BLaER1 treated with 17β-estradiol and CSF1 and Interleukin-3, amounts not matched to agents 10 nM and 100 nM (cell line): Measurements from ENCODE around the gene PPIL4.
A peak's percentile ranks its signal among the peaks of the same experiment; 100 is the strongest.

Experiments
- H3K27ac ChIP-seq, 11 experiments: shearing (Covaris generic); formaldehyde crosslinking; 2 replicates each; pipeline ENCODE4 v1.8.1; 2022
- H3K27me3 ChIP-seq, 11 experiments: shearing (Covaris generic); formaldehyde crosslinking; 2 replicates each; pipeline ENCODE4 v1.8.1; 2022
- H3K36me3 ChIP-seq, 11 experiments: shearing (Covaris generic); formaldehyde crosslinking; 2 replicates each; pipeline ENCODE4 v1.8.1; 2022
- H3K4me1 ChIP-seq, 10 experiments: shearing (Covaris generic); formaldehyde crosslinking; 2 replicates each; pipeline ENCODE4 v1.8.1; 2022
- H3K4me2 ChIP-seq, 11 experiments: shearing (Covaris generic); formaldehyde crosslinking; 2 replicates each; pipeline ENCODE4 v1.8.1; 2022
- H3K4me3 ChIP-seq, 10 experiments: shearing (Covaris generic); formaldehyde crosslinking; 2 replicates each; pipeline ENCODE4 v1.8.1; 2022
- H3K9ac ChIP-seq, 11 experiments: shearing (Covaris generic); formaldehyde crosslinking; 2 replicates each; pipeline ENCODE4 v1.8.1; 2022
- H3K9me3 ChIP-seq, 11 experiments: shearing (Covaris generic); formaldehyde crosslinking; replicated peaks in 1 of 11; 2 replicates each; pipeline ENCODE4 v1.8.1; 2022
- H4K20me1 ChIP-seq, 11 experiments: shearing (Covaris generic); formaldehyde crosslinking; 2 replicates each; pipeline ENCODE4 v1.8.1; 2022
- Cebpa-rat ChIP-seq, 11 experiments: shearing (Covaris generic); IDR thresholded peaks; 2 replicates each; pipeline ENCODE4 v1.8.1; 2022

PPIL4 gene

GRCh38 chr6:149493761-149494320 is 52.0 kb downstream of the PPIL4 start:
- Histone ChIP-seq H4K20me1 (no peaks in the 10 kb centered on the region), H3K4me1 (peaks cover 13 to 65% (median 20%) of the 10 kb centered on the region in 10 experiments), H3K27ac (peak overlapping the region in 2 of 11 experiments; percentile 5 to 25; a peak in 2 of 22 replicates), H3K9me3 (no peaks in the 10 kb centered on the region; a peak in 1 of 22 replicates), H3K27me3 (no peaks in the 10 kb centered on the region), H3K4me3 (no peak overlapping the region), H3K9ac (no peak overlapping the region), H3K4me2 (peak overlapping the region in 2 of 11 experiments; percentile 46 to 82; a peak in 5 of 22 replicates), H3K36me3 (peaks cover 0 to 8% (median 3%) of the 10 kb centered on the region in 11 experiments; a peak in 6 of 22 replicates)
- TF ChIP-seq Cebpa-rat (IDR thresholded peaks at IDR 0.05): no peak

DNA sequence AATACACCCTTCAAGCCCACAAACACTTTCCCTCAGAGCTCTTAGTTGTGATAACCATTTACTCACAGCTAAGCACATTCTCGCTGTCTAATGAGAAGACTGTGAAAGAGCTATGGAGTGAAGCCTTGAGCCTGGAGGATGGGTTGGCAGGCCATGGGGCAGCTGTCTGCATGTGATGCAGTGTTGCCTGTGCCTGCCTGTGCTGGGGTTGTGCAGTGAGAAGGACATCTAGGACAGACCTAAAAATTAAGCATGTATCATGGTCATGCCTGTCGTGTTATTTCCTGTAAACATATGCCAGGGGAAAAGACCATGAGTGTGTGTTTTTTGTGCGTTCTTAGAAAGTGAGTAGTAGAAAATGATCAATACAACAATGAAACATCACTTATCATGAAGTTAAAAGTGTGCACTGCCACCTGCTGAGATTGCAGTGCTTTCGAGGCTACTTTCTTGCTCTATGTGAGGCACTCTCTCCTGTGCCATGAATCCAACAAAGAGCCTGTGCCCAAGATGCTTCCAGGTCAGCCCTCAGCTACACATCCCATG is 53.0 kb downstream of the PPIL4 start:
- no peak overlapping the region for H3K4me3 ChIP-seq
- H4K20me1 ChIP-seq: no peaks in the 10 kb centered on the region
- H3K36me3 ChIP-seq: peaks cover 0 to 8% (median 0%) of the 10 kb centered on the region in 11 experiments; a peak in 3 of 22 replicates
- peaks cover 19 to 60% (median 29%) of the 10 kb centered on the region in 10 experiments for H3K4me1 ChIP-seq
- no peak for TF ChIP-seq Cebpa-rat (IDR thresholded peaks at IDR 0.05)
- H3K9ac ChIP-seq: no peak overlapping the region
- no peaks in the 10 kb centered on the region for H3K27me3 ChIP-seq
- no peaks in the 10 kb centered on the region for H3K9me3 ChIP-seq
- H3K4me2 ChIP-seq: peak overlapping the region in 2 of 11 experiments; percentile 46 to 82; a peak in 4 of 22 replicates
- no peak overlapping the region for H3K27ac ChIP-seq

DNA sequence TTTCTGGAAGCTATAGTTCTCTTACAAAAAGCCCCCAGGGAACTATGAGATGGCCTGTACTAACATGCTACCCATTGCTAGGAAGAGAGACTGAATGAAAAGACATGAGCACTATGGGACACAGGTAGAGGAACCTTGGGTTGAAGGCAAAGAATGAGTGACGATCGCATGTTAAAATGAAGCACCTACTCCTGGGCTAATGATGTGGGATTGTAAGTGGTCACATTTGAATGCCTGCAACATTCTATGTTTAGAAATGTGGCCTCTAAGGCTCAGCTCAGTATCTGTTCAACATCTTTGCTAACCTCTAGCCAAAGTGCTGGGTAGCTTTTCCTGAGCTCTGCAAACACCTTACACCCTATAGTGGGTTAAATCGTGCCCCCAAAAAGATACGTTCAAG is 55.9 kb downstream of the PPIL4 start:
- no peak overlapping the region for H3K9ac ChIP-seq
- no peaks in the 10 kb centered on the region for H4K20me1 ChIP-seq
- TF ChIP-seq Cebpa-rat (IDR thresholded peaks at IDR 0.05): no peak
- H3K27ac ChIP-seq: peak overlapping the region in 2 of 11 experiments; percentile 55 to 62; a peak in 4 of 22 replicates
- peak overlapping the region in 7 of 11 experiments; percentile 7 to 52 (median 44); a peak in 10 of 22 replicates for H3K4me2 ChIP-seq
- H3K4me1 ChIP-seq: peaks cover 35 to 53% (median 49%) of the 10 kb centered on the region in 10 experiments
- no peaks in the 10 kb centered on the region for H3K27me3 ChIP-seq
- no peaks in the 10 kb centered on the region for H3K9me3 ChIP-seq
- H3K36me3 ChIP-seq: no peaks in the 10 kb centered on the region
- H3K4me3 ChIP-seq: no peak overlapping the region

DNA sequence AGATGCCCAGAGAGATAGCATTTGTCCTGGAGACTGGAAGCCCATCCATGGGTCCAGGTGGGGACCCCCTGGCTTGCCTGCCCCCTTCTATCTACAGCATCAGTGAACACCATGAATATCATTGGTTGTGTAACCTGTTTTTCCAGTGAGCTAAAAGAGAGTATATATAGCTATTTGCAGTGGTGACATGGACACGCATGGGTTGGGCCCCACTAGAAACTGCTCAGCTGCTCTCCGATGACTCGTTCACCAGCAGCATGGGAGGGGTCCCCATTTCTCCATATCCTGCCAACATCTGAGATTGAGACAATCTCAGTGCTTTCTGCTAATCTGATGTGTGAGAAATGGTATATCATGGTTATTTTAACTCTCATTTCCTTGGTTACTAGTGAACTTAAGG is 57.0 kb downstream of the PPIL4 start:
- Histone ChIP-seq H3K9ac (no peak overlapping the region; a peak in 1 of 22 replicates), H3K4me2 (peak overlapping the region; percentile 5 to 72 (median 44); a peak in 20 of 22 replicates), H3K4me1 (peaks cover 40 to 63% (median 54%) of the 10 kb centered on the region in 10 experiments)

DNA sequence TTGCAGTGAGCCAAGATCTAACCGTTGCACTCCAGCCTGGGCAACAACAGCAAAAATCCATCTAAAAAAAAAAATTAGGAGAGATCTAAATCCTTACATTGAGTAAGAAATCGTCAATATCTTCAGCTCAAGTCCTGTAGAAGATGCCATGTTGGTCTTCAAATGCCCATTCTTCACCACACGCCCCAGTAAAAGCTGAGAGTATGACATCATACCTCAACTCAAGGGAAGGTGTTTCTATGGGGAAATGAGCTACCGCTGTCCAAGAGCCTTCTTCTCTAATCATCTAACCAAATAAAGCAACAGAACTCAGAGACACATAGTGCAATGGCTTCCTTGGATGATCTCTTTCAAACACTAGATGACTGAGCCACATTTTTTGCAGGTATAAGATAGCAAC is 58.5 kb downstream of the PPIL4 start:
- Histone ChIP-seq H3K36me3 (no peaks in the 10 kb centered on the region), H3K4me2 (no peak overlapping the region), H4K20me1 (no peaks in the 10 kb centered on the region), H3K27ac (no peak overlapping the region), H3K27me3 (no peaks in the 10 kb centered on the region), H3K4me3 (no peak overlapping the region), H3K4me1 (peaks cover 26 to 78% (median 66%) of the 10 kb centered on the region in 10 experiments), H3K9ac (no peak overlapping the region), H3K9me3 (no peaks in the 10 kb centered on the region)
- no peak for TF ChIP-seq Cebpa-rat (IDR thresholded peaks at IDR 0.05)

More for the DNA sequence above, 57.0 kb downstream of the PPIL4 start:
- peak in 1 of 11 experiments; percentile 12; a peak in 3 of 22 replicates for TF ChIP-seq Cebpa-rat (IDR thresholded peaks at IDR 0.05)
- Histone ChIP-seq H3K27me3 (no peaks in the 10 kb centered on the region), H3K4me3 (no peak overlapping the region), H3K36me3 (no peaks in the 10 kb centered on the region), H3K9me3 (no peaks in the 10 kb centered on the region), H3K27ac (peak overlapping the region in 6 of 11 experiments; percentile 28 to 65 (median 54); a peak in 9 of 22 replicates), H4K20me1 (no peaks in the 10 kb centered on the region)

DNA sequence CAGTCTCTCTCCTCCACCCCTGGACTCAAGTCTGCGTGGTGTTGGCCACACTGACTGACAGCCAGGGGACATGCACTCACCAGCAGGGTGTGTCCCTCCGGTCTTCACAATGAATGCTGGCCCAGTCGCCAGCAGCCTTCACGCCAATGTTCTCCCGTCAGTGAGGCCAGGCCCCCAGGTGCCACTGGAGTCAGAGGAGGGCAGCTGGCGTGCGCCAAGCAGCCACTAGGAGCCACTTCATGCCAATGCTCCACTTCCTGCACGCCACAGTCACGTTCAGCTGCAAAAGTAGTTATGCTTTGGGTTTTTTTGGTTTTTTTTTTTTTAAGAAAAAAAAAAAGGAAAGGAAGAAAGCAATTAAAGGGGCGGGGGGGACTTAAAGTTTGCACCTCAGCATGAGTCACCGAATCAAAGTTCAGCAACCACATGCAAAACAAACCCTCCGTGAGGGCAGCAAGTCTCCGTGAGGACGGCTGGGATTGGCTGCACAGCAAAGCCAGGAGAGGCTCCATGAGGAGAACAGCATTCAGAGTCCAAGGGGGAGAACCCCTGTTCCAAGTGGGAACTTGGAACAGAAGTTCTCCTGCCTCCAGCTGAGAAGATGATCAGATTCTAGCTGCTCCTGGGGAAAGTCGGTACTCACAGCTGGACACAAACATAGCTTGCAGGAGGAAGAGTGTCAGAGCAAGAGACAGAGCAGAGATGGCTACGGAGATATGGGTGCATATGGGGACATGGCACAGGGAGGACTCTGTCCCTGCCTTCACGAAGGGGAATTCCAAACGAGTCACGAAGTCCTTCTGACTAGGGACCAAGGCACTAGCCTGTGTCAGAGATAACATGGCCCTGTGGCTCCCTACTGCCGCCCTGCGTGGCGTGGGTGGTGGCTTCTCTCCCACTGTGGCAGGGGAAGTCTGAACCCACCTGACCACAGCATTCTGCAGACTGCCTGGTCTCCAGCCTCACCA is 60.8 kb downstream of the PPIL4 start, which contains the start of gene ZC3H12D:
Gene ZC3H12D, minus strand, starts transcription at position 282 of the 968 bp plus-strand sequence. CDS start 10,471 bp downstream, outside the sequence.
- peak within 1 kb of the TSS; percentile 80 to 94 (median 86) for H3K9ac ChIP-seq
- peaks cover 44 to 91% (median 78%) of the 10 kb centered on the region in 10 experiments for H3K4me1 ChIP-seq
- H4K20me1 ChIP-seq: no peaks in the 10 kb centered on the region
- no peaks in the 10 kb centered on the region for H3K9me3 ChIP-seq
- TF ChIP-seq Cebpa-rat (IDR thresholded peaks at IDR 0.05): no peak
- H3K27me3 ChIP-seq: no peaks in the 10 kb centered on the region
- peaks cover 0 to 5% (median 0%) of the 10 kb centered on the region in 11 experiments; a peak in 2 of 22 replicates for H3K36me3 ChIP-seq
- H3K27ac ChIP-seq: peak within 1 kb of the TSS; percentile 80 to 99 (median 94)
- peak within 1 kb of the TSS; percentile 57 to 73 (median 60) for H3K4me3 ChIP-seq
- H3K4me2 ChIP-seq: peak within 1 kb of the TSS; percentile 92 to 100 (median 98)

- Histone ChIP-seq H3K36me3 (peaks cover 0 to 14% (median 0%) of the 10 kb centered on the region in 11 experiments; a peak in 6 of 22 replicates), H3K9ac (peak overlapping the region; percentile 80 to 94 (median 86)), H3K4me1 (peaks cover 51 to 91% (median 80%) of the 10 kb centered on the region in 10 experiments), H3K9me3 (no peaks in the 10 kb centered on the region), H3K27me3 (no peaks in the 10 kb centered on the region), H3K27ac (peak overlapping the region; percentile 80 to 99 (median 94)), H3K4me3 (peak overlapping the region; percentile 57 to 73 (median 60)), H4K20me1 (no peaks in the 10 kb centered on the region; a peak in 1 of 22 replicates), H3K4me2 (peak overlapping the region; percentile 92 to 100 (median 98))
- TF ChIP-seq Cebpa-rat (IDR thresholded peaks at IDR 0.05): no peak
Observed at GRCh38 chr6:149483849-149484655, 61.8 kb downstream of the PPIL4 start.

DNA sequence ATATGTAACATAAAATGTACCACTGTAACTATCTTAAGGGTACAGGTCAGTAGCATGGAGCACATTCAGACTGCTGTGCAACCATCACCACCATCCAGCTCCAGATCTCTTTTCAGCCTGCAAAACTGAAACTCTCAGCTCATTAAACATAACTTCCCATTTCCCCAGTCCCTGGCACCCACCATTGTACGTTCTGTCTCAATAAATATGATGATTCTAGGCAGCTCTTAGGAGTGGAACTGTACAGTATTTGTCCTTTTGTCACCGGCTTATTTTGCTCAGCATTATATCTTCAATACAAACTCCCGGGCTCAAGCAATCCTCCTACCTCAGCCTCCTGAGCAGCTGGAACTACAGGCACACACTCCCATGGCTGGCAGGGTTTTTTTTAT is 62.5 kb downstream of the PPIL4 start:
- Histone ChIP-seq H4K20me1 (no peaks in the 10 kb centered on the region; a peak in 1 of 22 replicates), H3K4me1 (peaks cover 50 to 90% (median 78%) of the 10 kb centered on the region in 10 experiments), H3K36me3 (peaks cover 0 to 21% (median 0%) of the 10 kb centered on the region in 11 experiments; a peak in 6 of 22 replicates), H3K4me3 (peak overlapping the region; percentile 57 to 73 (median 60)), H3K27me3 (no peaks in the 10 kb centered on the region), H3K4me2 (peak overlapping the region; percentile 92 to 100 (median 98)), H3K27ac (peak overlapping the region; percentile 80 to 99 (median 94)), H3K9me3 (no peaks in the 10 kb centered on the region), H3K9ac (peak overlapping the region; percentile 80 to 94 (median 86))
- no peak for TF ChIP-seq Cebpa-rat (IDR thresholded peaks at IDR 0.05)
